Measurements from ENCODE around the gene ERC2.

DNA sequence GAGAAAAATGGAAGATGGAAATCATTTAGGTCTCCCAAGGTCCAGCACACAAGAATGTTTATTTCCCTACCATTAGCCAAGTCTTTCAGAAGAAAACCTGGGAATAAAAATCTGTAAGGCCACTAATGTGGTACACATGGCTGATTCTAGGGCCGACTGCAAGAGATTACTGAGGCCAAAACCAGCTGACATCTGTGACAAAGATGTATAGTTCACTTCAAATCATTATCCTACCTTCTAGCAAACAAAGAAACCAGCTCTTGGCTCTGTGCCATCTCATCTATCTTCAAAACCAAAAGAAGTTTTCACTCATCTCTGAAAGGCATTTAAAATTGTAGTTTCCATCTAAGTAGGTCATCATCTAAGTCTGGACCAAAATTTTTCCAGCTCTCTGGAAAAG is 43.9 kb downstream of the ERC2 start:
- TF ChIP-seq, protein P1, sequence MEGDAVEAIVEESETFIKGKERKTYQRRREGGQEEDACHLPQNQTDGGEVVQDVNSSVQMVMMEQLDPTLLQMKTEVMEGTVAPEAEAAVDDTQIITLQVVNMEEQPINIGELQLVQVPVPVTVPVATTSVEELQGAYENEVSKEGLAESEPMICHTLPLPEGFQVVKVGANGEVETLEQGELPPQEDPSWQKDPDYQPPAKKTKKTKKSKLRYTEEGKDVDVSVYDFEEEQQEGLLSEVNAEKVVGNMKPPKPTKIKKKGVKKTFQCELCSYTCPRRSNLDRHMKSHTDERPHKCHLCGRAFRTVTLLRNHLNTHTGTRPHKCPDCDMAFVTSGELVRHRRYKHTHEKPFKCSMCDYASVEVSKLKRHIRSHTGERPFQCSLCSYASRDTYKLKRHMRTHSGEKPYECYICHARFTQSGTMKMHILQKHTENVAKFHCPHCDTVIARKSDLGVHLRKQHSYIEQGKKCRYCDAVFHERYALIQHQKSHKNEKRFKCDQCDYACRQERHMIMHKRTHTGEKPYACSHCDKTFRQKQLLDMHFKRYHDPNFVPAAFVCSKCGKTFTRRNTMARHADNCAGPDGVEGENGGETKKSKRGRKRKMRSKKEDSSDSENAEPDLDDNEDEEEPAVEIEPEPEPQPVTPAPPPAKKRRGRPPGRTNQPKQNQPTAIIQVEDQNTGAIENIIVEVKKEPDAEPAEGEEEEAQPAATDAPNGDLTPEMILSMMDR (conservative IDR thresholded peaks at IDR 0.05; ENCODE audit: low read length), result no peak
- TF ChIP-seq EZH2phosphoT487 (IDR thresholded peaks at IDR 0.05; ENCODE audit: borderline replicate concordance), result no peak
